Raji (cell line): ENCODE data around the gene CSNK2A3.

Experiments
- POLR2A ChIP-seq: IDR thresholded peaks from 2 replicates; pipeline ENCODE4 v1.6.1; 2011; ENCODE audit warnings: low read depth, low read length, control low read depth; ENCODE audit not compliant: insufficient read depth

The CSNK2A3 gene

GRCh38 chr11:11384829-11385228, 31.8 kb upstream of the CSNK2A3 start:
- TF ChIP-seq POLR2A, result no peak

GRCh38 chr11:11383995-11384394, 30.9 kb upstream of the CSNK2A3 start:
- no peak for TF ChIP-seq POLR2A

- no peak for TF ChIP-seq POLR2A
Measured at GRCh38 chr11:11382858-11383532, 29.9 kb upstream of the CSNK2A3 start.

GRCh38 chr11:11381471-11382105, 28.5 kb upstream of the CSNK2A3 start:
- TF ChIP-seq POLR2A, result no peak

GRCh38 chr11:11380883-11381282, 27.8 kb upstream of the CSNK2A3 start:
- TF ChIP-seq POLR2A, result no peak

GRCh38 chr11:11380340-11380739, 27.3 kb upstream of the CSNK2A3 start:
- no peak for TF ChIP-seq POLR2A

GRCh38 chr11:11379661-11380060, 26.6 kb upstream of the CSNK2A3 start:
- TF ChIP-seq POLR2A, result no peak

GRCh38 chr11:11378184-11378940, 25.3 kb upstream of the CSNK2A3 start:
- no peak for TF ChIP-seq POLR2A

GRCh38 chr11:11374358-11375148, 21.5 kb upstream of the CSNK2A3 start:
- TF ChIP-seq POLR2A, result no peak

GRCh38 chr11:11373934-11374333, 20.9 kb upstream of the CSNK2A3 start:
- TF ChIP-seq POLR2A, result no peak

GRCh38 chr11:11372461-11372860, 19.4 kb upstream of the CSNK2A3 start:
- TF ChIP-seq POLR2A, result no peak

GRCh38 chr11:11370962-11371303, 17.9 kb upstream of the CSNK2A3 start:
- TF ChIP-seq POLR2A, result no peak

GRCh38 chr11:11370255-11370961, 17.4 kb upstream of the CSNK2A3 start:
- no peak for TF ChIP-seq POLR2A

- no peak for TF ChIP-seq POLR2A
Measured at GRCh38 chr11:11366793-11367192, 13.7 kb upstream of the CSNK2A3 start.

GRCh38 chr11:11363674-11364073, 10.6 kb upstream of the CSNK2A3 start:
- TF ChIP-seq POLR2A, result no peak
